Posterior vena cava (tissue), 2 donors: ENCODE results near the gene KSR1. TPM values are rescaled to one million over a fixed set of nuclear protein-coding genes. Genes with fewer than 3 reads are reported as not detected.
"Not testable (repeated sequence)": the region's sequence is repeated elsewhere in the genome, so short reads cannot be mapped to it uniquely, and the experiment has no call there.

ENCODE experiments used
- DNase-seq: peaks from one replicate; pipeline ENCODE4 v3.0.0-alpha.2; 2020; ENCODE audit warnings: low spot score
- intact Hi-C, 2 donors: fragments of 100-400 bp; cut with DNase I; formaldehyde crosslinking; loops; one replicate each; pipeline versions ENCODE4 v1.14.1 to v1.14.2; 2022 to 2023
- total RNA-seq, 2 donors: library from RNA; stranded (reverse); fragmentation: NEBNext Ultra II Directional; extraction: Animal tissue kit (Norgen Biotek cat#: 25700); gene quantifications; one replicate each; pipeline ENCODE4 v1.2.1, GENCODE V29; 2021
- donor health status: DM: yes; HTN: yes; CAD: no.
- donor health status: DM: yes; HTN: yes; CAD: no.

Gene KSR1
- total RNA-seq, 2 donors from 2014 or later, result 30.3 to 35.5 TPM

DNA sequence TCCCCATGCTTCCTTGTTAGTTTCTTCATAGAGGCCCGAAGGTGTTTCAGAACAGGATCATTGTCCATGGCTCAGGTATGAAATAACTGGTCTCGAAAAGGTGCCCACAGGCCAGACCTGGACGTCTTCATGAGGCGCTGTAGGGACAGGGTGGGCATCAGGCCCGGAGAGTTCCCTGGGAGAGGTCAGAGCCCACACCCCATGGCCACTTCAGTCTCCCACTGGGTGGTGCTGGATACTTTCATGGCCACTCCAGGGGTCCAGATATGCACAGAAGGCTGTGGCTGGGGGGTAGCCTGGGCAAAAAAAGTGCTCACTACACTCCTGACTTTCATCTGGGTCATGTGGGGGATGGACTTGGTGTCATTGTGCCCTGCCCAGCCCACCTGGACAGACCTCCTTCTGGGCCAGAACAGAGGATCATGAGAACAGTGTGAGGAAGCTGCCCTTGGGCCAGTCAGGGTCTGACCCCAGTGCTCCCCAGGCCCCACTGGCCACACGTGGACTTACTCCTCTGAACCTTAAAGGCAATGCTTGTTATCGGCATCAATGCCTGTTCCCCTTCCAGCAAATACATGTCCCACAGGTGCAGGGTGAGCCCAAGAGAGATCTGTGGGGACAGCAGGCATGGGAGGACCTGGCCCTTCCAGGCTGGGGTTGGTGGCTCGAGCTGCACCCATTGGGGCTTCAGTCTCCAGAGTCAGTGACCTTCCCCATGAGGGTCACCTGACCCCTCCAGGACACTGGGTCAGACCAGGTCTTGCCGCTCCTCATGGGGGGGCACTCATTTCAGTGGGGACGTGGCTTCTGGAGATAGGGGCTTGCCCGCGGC lies 211.6 kb downstream of the KSR1 start:
- peak; percentile 66 for DNase-seq
- intact Hi-C loops, result no loop called here

DNA sequence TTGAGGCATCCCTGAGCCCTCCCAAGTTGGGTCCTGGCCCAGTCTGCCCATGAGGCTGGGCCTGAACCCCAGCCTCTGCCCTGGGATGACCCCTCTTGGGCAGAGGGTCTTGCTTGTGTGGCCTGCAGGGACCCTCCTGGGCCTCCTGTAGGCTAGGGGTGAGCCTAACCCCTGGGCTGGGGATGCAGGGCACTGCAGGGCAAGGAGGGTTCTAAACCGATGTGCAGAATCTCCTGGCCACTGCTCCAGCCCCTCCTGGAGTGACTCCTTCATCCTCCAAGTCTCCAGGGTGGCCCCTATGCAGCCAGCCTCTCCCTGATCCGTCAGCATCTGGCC lies 212.2 kb downstream of the KSR1 start:
- no peak for DNase-seq
- intact Hi-C loops, result no loop called here

DNA sequence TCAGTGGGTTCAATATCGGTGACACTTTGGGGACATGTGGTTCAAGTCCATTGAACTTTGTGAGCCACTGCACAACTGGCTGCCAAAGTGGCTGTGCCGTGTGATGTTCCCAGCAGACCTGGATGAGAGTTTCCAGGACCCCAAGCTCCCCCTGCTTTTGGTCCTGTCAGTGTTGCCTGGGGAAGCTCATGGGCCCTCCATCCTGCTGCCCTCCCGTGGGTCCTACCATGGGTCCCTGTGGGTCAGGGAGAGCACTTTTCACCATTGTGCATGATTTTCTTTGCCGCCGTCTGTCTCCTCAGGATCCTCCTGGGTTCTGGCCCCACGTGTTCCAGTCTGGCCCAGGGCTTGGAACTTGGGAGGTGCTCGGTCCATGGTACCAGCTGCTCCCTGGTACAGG lies 212.9 kb downstream of the KSR1 start:
- intact Hi-C loops, result no loop called here
- DNase-seq, result peak; percentile 22

DNA sequence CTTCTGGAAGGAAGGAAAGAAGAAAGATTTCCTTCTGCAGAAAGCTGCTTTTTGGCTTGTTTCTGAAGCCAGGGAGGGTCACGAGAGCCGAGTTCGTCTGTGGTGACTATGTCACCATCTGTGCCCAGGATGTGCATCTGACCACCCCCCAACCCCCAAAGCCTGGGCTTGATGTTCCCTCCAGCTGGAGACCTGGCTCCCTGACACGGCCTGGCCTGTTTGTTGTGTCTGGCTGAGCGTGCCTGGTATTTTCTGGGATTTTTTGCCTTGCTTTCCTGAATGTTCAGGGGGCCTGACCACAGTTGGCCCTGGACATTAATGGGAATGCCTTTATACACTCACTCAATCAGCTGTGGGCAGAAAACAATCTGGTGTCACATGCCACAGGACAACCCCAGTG lies 213.6 kb downstream of the KSR1 start:
- intact Hi-C loops, result no loop called here
- DNase-seq, result no peak

DNA sequence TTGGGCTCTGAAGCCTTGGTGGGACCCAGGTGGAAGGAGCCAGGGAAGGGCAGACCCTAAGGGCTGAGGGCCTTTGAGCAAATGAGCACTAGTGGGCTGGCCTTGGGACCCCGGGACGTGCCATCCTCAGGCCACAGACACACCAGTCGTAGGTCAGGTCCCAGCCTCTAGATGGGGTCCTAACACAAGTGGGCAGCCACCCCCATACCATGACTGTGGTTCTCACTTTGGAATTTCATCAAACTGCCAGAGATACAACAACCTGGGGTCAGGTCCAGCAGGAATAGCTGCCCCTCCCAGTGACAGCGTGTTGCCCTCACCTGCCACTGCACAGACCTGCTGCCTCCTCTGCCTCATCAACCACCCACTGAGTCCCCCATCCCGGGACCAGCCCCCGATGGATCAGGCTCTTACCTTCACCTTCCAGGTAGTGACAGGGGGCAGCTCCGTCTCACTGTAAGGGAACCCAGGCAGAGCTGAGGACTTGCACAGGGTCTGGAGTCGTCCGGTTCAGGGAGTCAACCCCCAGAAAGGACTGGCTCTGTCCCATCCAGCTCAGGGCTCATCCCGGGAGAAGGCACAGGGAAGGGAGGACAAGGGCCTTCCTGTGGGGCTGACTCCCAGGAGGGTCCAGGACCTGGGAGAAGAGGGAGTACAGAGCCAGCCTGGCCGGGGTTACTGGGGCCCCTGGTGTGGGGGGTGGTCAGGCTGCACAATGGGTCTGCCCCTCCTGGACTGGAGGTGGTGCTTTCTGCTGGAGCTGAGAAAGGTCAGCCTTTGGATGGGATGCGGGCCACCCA lies 214.7 kb downstream of the KSR1 start:
- DNase-seq, result no peak
- intact Hi-C loops, result no loop called here

DNA sequence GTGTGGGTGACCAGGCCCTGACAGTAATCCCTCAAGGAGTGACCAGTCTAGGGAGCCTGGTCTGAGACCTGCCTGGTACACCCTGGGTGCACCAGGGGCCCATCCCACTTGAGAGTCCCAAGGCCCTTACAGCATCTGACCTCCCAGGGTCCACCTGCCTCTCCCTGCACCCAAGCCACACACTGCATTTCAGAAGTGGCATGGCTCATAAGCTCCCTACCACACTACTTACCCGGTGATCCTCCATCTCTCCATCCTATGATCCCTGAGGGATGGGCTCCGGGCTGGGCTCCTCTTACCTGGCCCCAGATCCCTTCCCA lies 215.3 kb downstream of the KSR1 start:
- no peak for DNase-seq
- intact Hi-C loops, result no loop called here

DNA sequence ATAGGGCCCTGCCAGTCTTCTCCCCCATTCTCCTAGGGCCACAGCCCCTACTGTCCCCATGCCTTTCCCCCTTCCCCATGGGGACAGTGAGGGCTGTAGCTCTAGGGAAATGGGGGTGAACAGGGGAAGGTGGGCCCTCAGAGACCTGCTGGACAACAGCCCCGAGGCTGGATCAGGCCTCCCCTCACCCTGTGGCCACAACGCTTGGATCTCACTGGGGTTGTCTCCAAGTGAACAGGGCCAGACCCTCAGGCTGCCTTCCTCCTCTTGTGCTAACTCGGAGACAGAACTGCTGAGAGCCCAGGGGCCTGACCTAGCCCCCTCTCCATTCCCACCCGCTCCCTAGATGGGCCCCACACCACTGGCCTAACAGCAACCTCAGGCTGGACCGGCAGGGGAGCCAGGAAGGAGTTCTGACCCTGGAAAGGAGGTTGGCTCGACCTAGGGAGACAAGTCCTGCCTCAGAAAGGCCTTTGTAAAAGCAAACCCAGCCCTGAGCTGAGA lies 215.8 kb downstream of the KSR1 start:
- DNase-seq, intact Hi-C loops: not testable (repeated sequence)

DNA sequence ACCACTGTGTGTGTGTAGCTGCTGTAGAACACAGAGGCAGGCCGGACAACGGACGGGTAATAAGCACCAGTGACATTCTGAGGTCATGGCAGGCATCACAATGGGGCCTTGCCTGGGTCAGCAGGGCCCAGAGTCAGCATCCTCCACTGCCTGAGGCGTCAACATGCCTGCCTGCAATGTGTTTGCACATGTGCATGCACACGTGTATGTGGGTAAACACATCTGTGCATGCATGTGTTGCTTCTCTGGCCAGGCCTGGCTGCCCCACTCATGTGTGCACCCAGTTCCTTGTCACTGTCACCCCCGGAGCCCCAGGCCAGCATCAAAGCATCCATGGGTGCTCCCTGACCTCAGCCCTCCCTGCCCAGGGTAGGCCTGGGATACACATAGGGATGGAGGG lies 218.1 kb downstream of the KSR1 start:
- intact Hi-C loops, result no loop called here
- DNase-seq, result no peak

Other genes starting within 250 kb of the KSR1 start
- gene WSB1, start 162.3 kb upstream of the KSR1 start, total RNA-seq, result 100 to 1,000 TPM; 206 to 227 TPM
- 10 to 100 TPM; 53.9 to 56.9 TPM for gene LGALS9, start 174.7 kb downstream of the KSR1 start, total RNA-seq